HEK293 (cell line): ENCODE measurements around the gene PPIL3.

Experiments used
- CTCF ChIA-PET: fragments of 350-600 bp; formaldehyde crosslinking; extraction: SDS; loops from one replicate; lab custom pipeline; 2021; ENCODE audit warnings: antibody characterized with exemption; lab: Yijun Ruan, JAX
- POLR2A ChIA-PET: fragments of 300-600 bp; formaldehyde crosslinking; extraction: SDS; loops from one replicate; lab custom pipeline; 2020; ENCODE audit warnings: antibody characterized with exemption, inconsistent platforms; lab: Yijun Ruan, JAX
- H3K27ac ChIP-seq: fragments of 200-500 bp; sonication (Bioruptor generic); 2 replicates; pipeline ENCODE4 v1.5.1; 2014; ENCODE audit warnings: low read depth, low read length, control low read depth, inconsistent platforms; ENCODE audit errors: extremely low read depth
- H3K36me3 ChIP-seq, 2 experiments: fragments of 200-500 bp in 1 of 2; sonication (Bioruptor generic) in 1 of 2; 1 replicate in 1 of 2; 2 replicates in 1 of 2; pipeline ENCODE4 v1.5.1; 2014 to 2017; ENCODE audit warnings: inconsistent platforms in 2 of 2, low read length in 2 of 2; ENCODE audit not compliant: control insufficient read depth in 2 of 2, insufficient read depth in 1 of 2
- H3K4me1 ChIP-seq: fragments of 200-500 bp; sonication (Bioruptor generic); 2 replicates; pipeline ENCODE4 v1.5.1; 2014; ENCODE audit warnings: mild to moderate bottlenecking, low read length, inconsistent platforms; ENCODE audit not compliant: control insufficient read depth, insufficient read depth
- H3K4me3 ChIP-seq: 2 replicates; pipeline ENCODE4 v1.5.1; 2011; ENCODE audit warnings: low read depth, mild to moderate bottlenecking, control low read depth, low read length, moderate library complexity
- H3K9me3 ChIP-seq: fragments of 200-500 bp; sonication (Bioruptor generic); 2 replicates; pipeline ENCODE4 v1.5.1; 2014; ENCODE audit warnings: low read depth, low read length, inconsistent platforms; ENCODE audit not compliant: control insufficient read depth, insufficient read depth
- GLIS2 ChIP-seq: fragments of 450-650 bp; formaldehyde crosslinking; IDR thresholded peaks from 2 replicates; pipeline ENCODE4 v1.5.1; 2016; ENCODE audit warnings: missing biosample characterization, missing genetic modification characterization
- IKZF3 ChIP-seq: fragments of 450-650 bp; IDR thresholded peaks from 2 replicates; pipeline ENCODE4 v1.5.0; 2018; ENCODE audit warnings: missing biosample characterization, mild to moderate bottlenecking, missing genetic modification characterization, moderate library complexity
- REPIN1 ChIP-seq: fragments of 450-650 bp; formaldehyde crosslinking; IDR thresholded peaks from 2 replicates; pipeline ENCODE4 v1.5.1; 2017; ENCODE audit warnings: missing biosample characterization, missing genetic modification characterization, low read depth
- SCRT1 ChIP-seq: fragments of 450-650 bp; formaldehyde crosslinking; IDR thresholded peaks from 2 replicates; pipeline ENCODE4 v1.5.1; 2016; ENCODE audit warnings: missing biosample characterization, missing genetic modification characterization, borderline replicate concordance
- ZBTB17 ChIP-seq: fragments of 450-650 bp; formaldehyde crosslinking; IDR thresholded peaks from 2 replicates; pipeline ENCODE4 v1.5.1; 2016; ENCODE audit warnings: missing biosample characterization, missing genetic modification characterization
- ZNF146 ChIP-seq: fragments of 450-650 bp; formaldehyde crosslinking; IDR thresholded peaks from 2 replicates; pipeline ENCODE4 v1.5.1; 2016; ENCODE audit warnings: missing biosample characterization, missing genetic modification characterization
- ZNF202 ChIP-seq: fragments of 450-650 bp; formaldehyde crosslinking; IDR thresholded peaks from 2 replicates; pipeline ENCODE4 v1.5.1; 2016; ENCODE audit warnings: missing biosample characterization, missing genetic modification characterization, borderline replicate concordance
- ZNF23 ChIP-seq: fragments of 450-650 bp; formaldehyde crosslinking; IDR thresholded peaks from 2 replicates; pipeline ENCODE4 v1.5.1; 2016; ENCODE audit warnings: missing biosample characterization, missing genetic modification characterization, borderline replicate concordance
- ZNF274 ChIP-seq, 2 experiments: fragments of 200-500 bp in 1 of 2; fragments of 450-650 bp in 1 of 2; sonication (Bioruptor generic) in 1 of 2; formaldehyde crosslinking in 1 of 2; IDR thresholded peaks; 2 replicates each; pipeline versions ENCODE4 v1.5.1 to v1.6.1; 2014 to 2016; ENCODE audit warnings: borderline replicate concordance in 1 of 2, inconsistent platforms in 1 of 2, low read length in 1 of 2, missing biosample characterization in 1 of 2, missing genetic modification characterization in 1 of 2
- ZNF548 ChIP-seq: fragments of 450-650 bp; formaldehyde crosslinking; IDR thresholded peaks from 2 replicates; pipeline ENCODE4 v1.5.1; 2016; ENCODE audit warnings: missing biosample characterization, missing genetic modification characterization
- ZNF571 ChIP-seq: fragments of 450-650 bp; formaldehyde crosslinking; IDR thresholded peaks from 2 replicates; pipeline ENCODE4 v1.5.0; 2017; ENCODE audit warnings: missing biosample characterization, missing genetic modification characterization
- ZNF670 ChIP-seq: fragments of 450-650 bp; formaldehyde crosslinking; IDR thresholded peaks from 2 replicates; pipeline ENCODE4 v1.5.1; 2016; ENCODE audit warnings: missing biosample characterization, missing genetic modification characterization, low read depth
- ZNF837 ChIP-seq: fragments of 450-650 bp; formaldehyde crosslinking; IDR thresholded peaks from 2 replicates; pipeline ENCODE4 v1.5.1; 2016; ENCODE audit warnings: missing biosample characterization, missing genetic modification characterization
- TF ChIP-seq, protein P1 (sequence below): fragments of 450-650 bp; formaldehyde crosslinking; IDR thresholded peaks from 2 replicates; pipeline ENCODE4 v1.5.1; 2017; ENCODE audit warnings: missing biosample characterization, missing genetic modification characterization
- TF ChIP-seq, protein P2 (sequence below): fragments of 450-650 bp; formaldehyde crosslinking; IDR thresholded peaks from 2 replicates; pipeline ENCODE4 v1.5.1; 2016; ENCODE audit warnings: missing biosample characterization, missing genetic modification characterization
- TF ChIP-seq, protein P3 (sequence below): fragments of 450-650 bp; formaldehyde crosslinking; IDR thresholded peaks from 2 replicates; pipeline ENCODE4 v1.5.1; 2017; ENCODE audit warnings: missing biosample characterization, missing genetic modification characterization
- TF ChIP-seq, protein P4 (sequence below): fragments of 450-650 bp; formaldehyde crosslinking; IDR thresholded peaks from 2 replicates; pipeline ENCODE4 v1.5.1; 2016; ENCODE audit warnings: missing biosample characterization, missing genetic modification characterization, low read depth

Gene PPIL3

DNA sequence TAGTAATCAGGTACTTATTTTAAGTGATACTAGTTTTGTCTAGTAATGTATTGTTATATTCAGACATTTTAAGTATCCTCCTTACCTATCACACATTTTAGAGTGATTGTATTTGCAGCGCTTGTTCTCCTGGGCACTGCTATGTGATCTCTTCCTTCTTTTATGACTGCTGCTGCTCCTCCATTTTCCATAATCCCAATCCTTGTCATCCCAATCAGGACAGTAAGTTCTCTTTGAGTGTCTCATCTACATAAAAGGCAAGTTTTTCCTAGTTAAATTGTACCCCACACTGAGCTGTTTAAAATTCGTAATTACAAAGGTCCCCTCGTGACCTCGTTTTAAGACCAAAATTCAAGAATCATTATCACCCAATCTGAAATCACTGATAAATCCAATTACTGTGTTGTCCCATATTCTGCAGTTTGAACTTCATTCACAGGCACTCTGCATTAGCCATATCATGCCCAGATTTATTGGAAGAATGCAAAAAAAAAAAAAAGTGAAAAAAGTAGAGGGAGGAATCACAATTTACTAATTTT is 27.2 kb downstream of the PPIL3 start:
- peak overlapping the region; percentile 95 for H3K4me3 ChIP-seq
- TF ChIP-seq IKZF3: peak; percentile 52; the same call in 1 of the 2 replicates
- TF ChIP-seq ZNF571 (tag by site-specific recombination): no peak
- H3K4me1 ChIP-seq: 0 out of 2 replicates have a peak, but pooled peaks cover 10% of the 10 kb centered on the region
- POLR2A ChIA-PET: interaction anchor here (0.7 kb wide), 2 partner anchors 110 to 269 kb away, joined by 3 read pairs; no protein-coding TSS in a partner anchor
- H3K27ac ChIP-seq: no peak overlapping the region
- CTCF ChIA-PET: no interaction called here
- H3K9me3 ChIP-seq: no peaks in the 10 kb centered on the region
- H3K36me3 ChIP-seq: peaks cover 32 to 56% of the 10 kb centered on the region in 2 experiments

DNA sequence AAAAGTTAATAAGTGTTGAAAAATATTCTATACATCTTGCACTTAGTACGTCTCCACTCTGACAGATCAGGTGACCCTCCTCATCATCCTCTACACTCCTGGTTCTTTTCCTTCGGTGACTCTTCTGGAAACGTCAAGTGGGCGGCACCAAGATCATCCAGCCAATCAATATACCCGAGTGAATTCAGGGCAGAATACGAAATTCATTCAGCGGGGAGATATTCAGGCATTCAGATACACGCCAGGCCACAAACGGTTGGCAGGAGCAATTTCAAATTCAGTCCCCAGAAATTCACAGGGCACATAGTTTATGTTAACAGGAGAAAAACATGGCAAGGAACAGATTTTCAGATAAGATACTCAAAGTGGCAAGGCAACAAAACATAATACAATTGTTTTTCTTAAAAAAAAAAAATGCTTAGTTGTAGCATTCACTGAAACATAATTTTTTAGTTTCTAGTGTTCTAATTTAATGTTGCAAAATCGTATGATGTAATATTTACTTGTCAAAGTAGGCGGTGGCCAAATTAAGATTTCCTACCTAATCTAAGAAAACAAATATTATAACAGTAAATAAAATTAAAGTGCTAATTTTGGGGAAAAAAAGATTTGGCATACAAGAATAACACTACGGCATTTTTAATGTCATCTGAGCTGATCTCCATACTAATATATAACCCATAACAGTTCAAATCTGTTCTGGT is 28.6 kb downstream of the PPIL3 start:
- ChIA-PET CTCF (no interaction called here), POLR2A (interaction anchor here (0.6 kb wide), 1 partner anchor 41 kb away, joined by 4 read pairs; no protein-coding TSS in a partner anchor)

DNA sequence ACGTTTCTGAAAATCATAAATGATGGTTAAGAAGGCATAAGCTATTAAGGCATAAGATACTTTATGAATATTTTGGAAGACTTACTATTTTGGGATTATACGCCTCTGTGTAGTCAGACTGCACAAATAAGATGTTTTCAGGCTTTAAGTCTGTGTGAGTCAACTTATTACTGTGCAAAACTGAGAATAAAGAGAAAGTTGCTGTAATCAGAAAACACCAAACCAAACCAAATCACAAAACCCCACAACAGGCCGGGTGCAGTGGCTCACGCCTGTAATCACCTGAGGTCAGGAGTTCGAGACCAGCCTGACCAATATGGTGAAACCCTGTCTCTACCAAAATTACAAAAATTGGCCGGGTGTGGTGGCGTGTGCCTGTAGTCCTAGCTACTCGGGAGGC is 32.1 kb downstream of the PPIL3 start:
- Histone ChIP-seq H3K27ac (no peak overlapping the region), H3K4me1 (0 out of 2 replicates have a peak, but pooled peaks cover 10% of the 10 kb centered on the region), H3K9me3 (no peaks in the 10 kb centered on the region), H3K4me3 (no peak overlapping the region), H3K36me3 (peaks cover 81 to 99% of the 10 kb centered on the region in 2 experiments)
- POLR2A ChIA-PET: no interaction called here
- no peak for TF ChIP-seq ZNF202
- TF ChIP-seq, protein P1, sequence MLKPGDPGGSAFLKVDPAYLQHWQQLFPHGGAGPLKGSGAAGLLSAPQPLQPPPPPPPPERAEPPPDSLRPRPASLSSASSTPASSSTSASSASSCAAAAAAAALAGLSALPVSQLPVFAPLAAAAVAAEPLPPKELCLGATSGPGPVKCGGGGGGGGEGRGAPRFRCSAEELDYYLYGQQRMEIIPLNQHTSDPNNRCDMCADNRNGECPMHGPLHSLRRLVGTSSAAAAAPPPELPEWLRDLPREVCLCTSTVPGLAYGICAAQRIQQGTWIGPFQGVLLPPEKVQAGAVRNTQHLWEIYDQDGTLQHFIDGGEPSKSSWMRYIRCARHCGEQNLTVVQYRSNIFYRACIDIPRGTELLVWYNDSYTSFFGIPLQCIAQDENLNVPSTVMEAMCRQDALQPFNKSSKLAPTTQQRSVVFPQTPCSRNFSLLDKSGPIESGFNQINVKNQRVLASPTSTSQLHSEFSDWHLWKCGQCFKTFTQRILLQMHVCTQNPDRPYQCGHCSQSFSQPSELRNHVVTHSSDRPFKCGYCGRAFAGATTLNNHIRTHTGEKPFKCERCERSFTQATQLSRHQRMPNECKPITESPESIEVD (tag by site-specific recombination): no peak
- TF ChIP-seq, protein P2, sequence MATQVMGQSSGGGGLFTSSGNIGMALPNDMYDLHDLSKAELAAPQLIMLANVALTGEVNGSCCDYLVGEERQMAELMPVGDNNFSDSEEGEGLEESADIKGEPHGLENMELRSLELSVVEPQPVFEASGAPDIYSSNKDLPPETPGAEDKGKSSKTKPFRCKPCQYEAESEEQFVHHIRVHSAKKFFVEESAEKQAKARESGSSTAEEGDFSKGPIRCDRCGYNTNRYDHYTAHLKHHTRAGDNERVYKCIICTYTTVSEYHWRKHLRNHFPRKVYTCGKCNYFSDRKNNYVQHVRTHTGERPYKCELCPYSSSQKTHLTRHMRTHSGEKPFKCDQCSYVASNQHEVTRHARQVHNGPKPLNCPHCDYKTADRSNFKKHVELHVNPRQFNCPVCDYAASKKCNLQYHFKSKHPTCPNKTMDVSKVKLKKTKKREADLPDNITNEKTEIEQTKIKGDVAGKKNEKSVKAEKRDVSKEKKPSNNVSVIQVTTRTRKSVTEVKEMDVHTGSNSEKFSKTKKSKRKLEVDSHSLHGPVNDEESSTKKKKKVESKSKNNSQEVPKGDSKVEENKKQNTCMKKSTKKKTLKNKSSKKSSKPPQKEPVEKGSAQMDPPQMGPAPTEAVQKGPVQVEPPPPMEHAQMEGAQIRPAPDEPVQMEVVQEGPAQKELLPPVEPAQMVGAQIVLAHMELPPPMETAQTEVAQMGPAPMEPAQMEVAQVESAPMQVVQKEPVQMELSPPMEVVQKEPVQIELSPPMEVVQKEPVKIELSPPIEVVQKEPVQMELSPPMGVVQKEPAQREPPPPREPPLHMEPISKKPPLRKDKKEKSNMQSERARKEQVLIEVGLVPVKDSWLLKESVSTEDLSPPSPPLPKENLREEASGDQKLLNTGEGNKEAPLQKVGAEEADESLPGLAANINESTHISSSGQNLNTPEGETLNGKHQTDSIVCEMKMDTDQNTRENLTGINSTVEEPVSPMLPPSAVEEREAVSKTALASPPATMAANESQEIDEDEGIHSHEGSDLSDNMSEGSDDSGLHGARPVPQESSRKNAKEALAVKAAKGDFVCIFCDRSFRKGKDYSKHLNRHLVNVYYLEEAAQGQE (tag by site-specific recombination): no peak
- no peak for TF ChIP-seq ZNF274 (IDR thresholded peaks at IDR 0.05; ENCODE audit: low read length)
- TF ChIP-seq ZNF274 (tag by site-specific recombination; IDR thresholded peaks at IDR 0.05; ENCODE audit: borderline replicate concordance): no peak
- no peak for TF ChIP-seq ZBTB17
- no peak for TF ChIP-seq ZNF670 (tag by site-specific recombination)
- CTCF ChIA-PET: no interaction called here

More for the DNA sequence above, 28.6 kb downstream of the PPIL3 start:
- H3K27ac ChIP-seq: no peak overlapping the region
- no peak overlapping the region; the same call in 1 of the 2 replicates for H3K4me3 ChIP-seq
- H3K36me3 ChIP-seq: peaks cover 46 to 70% of the 10 kb centered on the region in 2 experiments
- no peaks in the 10 kb centered on the region for H3K9me3 ChIP-seq
- 0 out of 2 replicates have a peak, but pooled peaks cover 10% of the 10 kb centered on the region for H3K4me1 ChIP-seq
- TF ChIP-seq REPIN1 (no peak), ZNF837 (tag by site-specific recombination) (no peak), ZNF23 (tag by site-specific recombination) (no peak), SCRT1 (no peak), GLIS2 (no peak), ZNF146 (tag by site-specific recombination) (no peak), ZNF548 (tag by site-specific recombination) (no peak)
- TF ChIP-seq, protein P3, sequence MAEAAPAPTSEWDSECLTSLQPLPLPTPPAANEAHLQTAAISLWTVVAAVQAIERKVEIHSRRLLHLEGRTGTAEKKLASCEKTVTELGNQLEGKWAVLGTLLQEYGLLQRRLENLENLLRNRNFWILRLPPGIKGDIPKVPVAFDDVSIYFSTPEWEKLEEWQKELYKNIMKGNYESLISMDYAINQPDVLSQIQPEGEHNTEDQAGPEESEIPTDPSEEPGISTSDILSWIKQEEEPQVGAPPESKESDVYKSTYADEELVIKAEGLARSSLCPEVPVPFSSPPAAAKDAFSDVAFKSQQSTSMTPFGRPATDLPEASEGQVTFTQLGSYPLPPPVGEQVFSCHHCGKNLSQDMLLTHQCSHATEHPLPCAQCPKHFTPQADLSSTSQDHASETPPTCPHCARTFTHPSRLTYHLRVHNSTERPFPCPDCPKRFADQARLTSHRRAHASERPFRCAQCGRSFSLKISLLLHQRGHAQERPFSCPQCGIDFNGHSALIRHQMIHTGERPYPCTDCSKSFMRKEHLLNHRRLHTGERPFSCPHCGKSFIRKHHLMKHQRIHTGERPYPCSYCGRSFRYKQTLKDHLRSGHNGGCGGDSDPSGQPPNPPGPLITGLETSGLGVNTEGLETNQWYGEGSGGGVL (tag by site-specific recombination): no peak
- TF ChIP-seq, protein P4, sequence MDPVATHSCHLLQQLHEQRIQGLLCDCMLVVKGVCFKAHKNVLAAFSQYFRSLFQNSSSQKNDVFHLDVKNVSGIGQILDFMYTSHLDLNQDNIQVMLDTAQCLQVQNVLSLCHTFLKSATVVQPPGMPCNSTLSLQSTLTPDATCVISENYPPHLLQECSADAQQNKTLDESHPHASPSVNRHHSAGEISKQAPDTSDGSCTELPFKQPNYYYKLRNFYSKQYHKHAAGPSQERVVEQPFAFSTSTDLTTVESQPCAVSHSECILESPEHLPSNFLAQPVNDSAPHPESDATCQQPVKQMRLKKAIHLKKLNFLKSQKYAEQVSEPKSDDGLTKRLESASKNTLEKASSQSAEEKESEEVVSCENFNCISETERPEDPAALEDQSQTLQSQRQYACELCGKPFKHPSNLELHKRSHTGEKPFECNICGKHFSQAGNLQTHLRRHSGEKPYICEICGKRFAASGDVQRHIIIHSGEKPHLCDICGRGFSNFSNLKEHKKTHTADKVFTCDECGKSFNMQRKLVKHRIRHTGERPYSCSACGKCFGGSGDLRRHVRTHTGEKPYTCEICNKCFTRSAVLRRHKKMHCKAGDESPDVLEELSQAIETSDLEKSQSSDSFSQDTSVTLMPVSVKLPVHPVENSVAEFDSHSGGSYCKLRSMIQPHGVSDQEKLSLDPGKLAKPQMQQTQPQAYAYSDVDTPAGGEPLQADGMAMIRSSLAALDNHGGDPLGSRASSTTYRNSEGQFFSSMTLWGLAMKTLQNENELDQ (tag by site-specific recombination): no peak
